H1 (cell line): ENCODE measurements around the gene ZFAND3. TPM values are rescaled to one million over a fixed set of nuclear protein-coding genes. Genes with fewer than 3 reads are reported as not detected.
A peak's percentile ranks its signal among the peaks of the same experiment; 100 is the strongest.

Experiments used
- CTCF ChIA-PET: fragments of 300-600 bp; sonication (Branson Sonifier 250); formaldehyde crosslinking; loops from one replicate; lab custom pipeline; 2021; ENCODE audit not compliant: partially characterized antibody; lab: Charles Lee
- POLR2A ChIA-PET: fragments of 300-600 bp; sonication (Branson Sonifier 250); formaldehyde crosslinking; loops from one replicate; lab custom pipeline; 2021; ENCODE audit warnings: inconsistent platforms; ENCODE audit not compliant: partially characterized antibody; lab: Charles Lee
- DNase-seq, 2 experiments: peaks; one replicate each; pipeline versions ENCODE4 v3.0.0 to v3.0.0-alpha.2; 2010 to 2022; ENCODE audit warnings: low spot score in 2 of 2, low read depth in 1 of 2, mixed read lengths in 1 of 2
- FAIRE-seq: peaks from 2 replicates; lab custom pipeline; 2011; peaks lifted over from hg19 to GRCh38; lab: Jason Lieb, UNC
- H2AFZ ChIP-seq: 2 replicates; pipeline ENCODE4 v1.8.1; 2012; ENCODE audit warnings: low read length, inconsistent platforms
- H2AK5ac ChIP-seq: 2 replicates; pipeline ENCODE4 v1.6.1; 2013; ENCODE audit warnings: low read depth, low read length
- H2BK120ac ChIP-seq: replicated peaks from 2 replicates; pipeline ENCODE3; 2013; ENCODE audit warnings: low read depth, low read length, inconsistent platforms
- H2BK12ac ChIP-seq: 2 replicates; pipeline ENCODE4 v1.6.1; 2013; ENCODE audit warnings: low read depth, low read length
- H2BK15ac ChIP-seq: 2 replicates; pipeline ENCODE4 v1.6.1; 2013; ENCODE audit warnings: low read length
- H2BK20ac ChIP-seq: 2 replicates; pipeline ENCODE4 v1.6.1; 2013; ENCODE audit warnings: low read length
- H2BK5ac ChIP-seq: 2 replicates; pipeline ENCODE4 v1.6.1; 2013; ENCODE audit warnings: low read depth, low read length
- H3K14ac ChIP-seq: 2 replicates; pipeline ENCODE4 v1.6.1; 2013; ENCODE audit warnings: inconsistent platforms; ENCODE audit not compliant: insufficient read length
- H3K18ac ChIP-seq: 2 replicates; pipeline ENCODE4 v1.6.1; 2013; ENCODE audit warnings: low read length; ENCODE audit errors: extremely low read depth
- H3K23ac ChIP-seq: 2 replicates; pipeline ENCODE4 v1.6.1; 2013; ENCODE audit warnings: inconsistent platforms; ENCODE audit not compliant: insufficient read length
- H3K23me2 ChIP-seq: 2 replicates; pipeline ENCODE4 v1.6.1; 2013; ENCODE audit warnings: low read depth, low read length
- H3K27ac ChIP-seq: 2 replicates; pipeline ENCODE4 v1.6.1; 2011; ENCODE audit warnings: low read depth, low read length, inconsistent platforms
- H3K27me3 ChIP-seq, 4 experiments: replicated peaks in 1 of 4; 1 replicate in 1 of 4; 2 replicates in 3 of 4; pipeline versions ENCODE4 v1.6.1 to v1.8.1; 2011 to 2013; ENCODE audit warnings: low read length in 3 of 4, mild to moderate bottlenecking in 3 of 4, inconsistent platforms in 2 of 4, mixed read lengths in 2 of 4, moderate library complexity in 1 of 4; ENCODE audit not compliant: control insufficient read depth in 3 of 4, insufficient read depth in 3 of 4; ENCODE audit errors: extremely low read depth in 1 of 4
- H3K36me3 ChIP-seq, 4 experiments: 2 replicates each; pipeline versions ENCODE4 v1.6.1 to v1.8.1; 2011 to 2013; ENCODE audit warnings: mild to moderate bottlenecking in 4 of 4, low read length in 3 of 4, moderate library complexity in 2 of 4, control low read depth in 1 of 4, inconsistent platforms in 1 of 4; ENCODE audit not compliant: insufficient read depth in 4 of 4, control insufficient read depth in 2 of 4
- H3K4ac ChIP-seq: replicated peaks from 2 replicates; pipeline ENCODE3; 2013; ENCODE audit warnings: low read length, low read depth, mixed read lengths, inconsistent platforms; ENCODE audit not compliant: insufficient read length
- H3K4me1 ChIP-seq, 4 experiments: replicated peaks in 1 of 4; 1 replicate in 1 of 4; 2 replicates in 3 of 4; pipeline versions ENCODE4 v1.6.1 to v1.8.1; 2011 to 2013; ENCODE audit warnings: low read length in 3 of 4, inconsistent platforms in 2 of 4, mixed read lengths in 1 of 4; ENCODE audit not compliant: insufficient read depth in 4 of 4, control insufficient read depth in 3 of 4
- H3K4me2 ChIP-seq, 2 experiments: 2 replicates each; pipeline versions ENCODE4 v1.6.1 to v1.8.1; 2011 to 2013; ENCODE audit warnings: low read depth in 2 of 2, low read length in 2 of 2, control low read depth in 1 of 2, inconsistent platforms in 1 of 2, mild to moderate bottlenecking in 1 of 2; ENCODE audit not compliant: insufficient read depth in 1 of 2
- H3K4me3 ChIP-seq, 4 experiments: fragments of 200-600, 300-600 bp in 1 of 4; sonication (generic), shearing (Covaris generic), sonication (Bioruptor Twin) in 1 of 4; 2 replicates each; pipeline versions ENCODE4 v1.5.1 to v1.8.1; 2011 to 2016; ENCODE audit warnings: low read length in 4 of 4, low read depth in 3 of 4, control low read depth in 2 of 4, inconsistent platforms in 2 of 4, mild to moderate bottlenecking in 2 of 4, mixed read lengths in 1 of 4, moderate library complexity in 1 of 4; ENCODE audit not compliant: insufficient read depth in 2 of 4; ENCODE audit errors: extremely low read depth in 1 of 4
- H3K56ac ChIP-seq: replicated peaks from 2 replicates; pipeline ENCODE3; 2013; ENCODE audit warnings: low read depth, mild to moderate bottlenecking, mixed read lengths, low read length, inconsistent platforms; ENCODE audit not compliant: insufficient read length
- H3K79me1 ChIP-seq: 2 replicates; pipeline ENCODE4 v1.6.1; 2013; ENCODE audit warnings: low read depth, low read length, control low read depth
- H3K79me2 ChIP-seq, 2 experiments: 2 replicates each; pipeline versions ENCODE4 v1.6.1 to v1.8.1; 2012 to 2013; ENCODE audit warnings: low read length in 2 of 2, mild to moderate bottlenecking in 2 of 2, inconsistent platforms in 1 of 2; ENCODE audit not compliant: insufficient read depth in 2 of 2, control insufficient read depth in 1 of 2
- H3K9ac ChIP-seq, 4 experiments: replicated peaks in 1 of 4; 1 replicate in 1 of 4; 2 replicates in 3 of 4; pipeline versions ENCODE4 v1.6.1 to v1.8.1; 2011 to 2013; ENCODE audit warnings: low read depth in 3 of 4, low read length in 3 of 4, control low read depth in 2 of 4, mild to moderate bottlenecking in 2 of 4, moderate library complexity in 2 of 4, inconsistent platforms in 1 of 4; ENCODE audit errors: extremely low read depth in 1 of 4
- H3K9me3 ChIP-seq, 2 experiments: 2 replicates each; pipeline versions ENCODE4 v1.6.1 to v1.8.1; 2012 to 2013; ENCODE audit warnings: mild to moderate bottlenecking in 2 of 2, moderate library complexity in 2 of 2, control low read depth in 1 of 2, inconsistent platforms in 1 of 2, low read depth in 1 of 2, low read length in 1 of 2, mixed read lengths in 1 of 2; ENCODE audit not compliant: insufficient read depth in 2 of 2
- H4K20me1 ChIP-seq, 2 experiments: replicated peaks in 1 of 2; 2 replicates each; pipeline versions ENCODE3 to v1.8.1; 2011 to 2013; ENCODE audit warnings: inconsistent platforms in 2 of 2, low read length in 2 of 2, mild to moderate bottlenecking in 1 of 2; ENCODE audit not compliant: insufficient read depth in 2 of 2, control insufficient read depth in 1 of 2
- H4K5ac ChIP-seq: 2 replicates; pipeline ENCODE4 v1.6.1; 2013; ENCODE audit warnings: low read length, low read depth, mixed read lengths, inconsistent platforms; ENCODE audit not compliant: insufficient read length
- H4K8ac ChIP-seq: 2 replicates; pipeline ENCODE4 v1.8.0; 2013; ENCODE audit warnings: mild to moderate bottlenecking, moderate library complexity, low read length, inconsistent platforms; ENCODE audit not compliant: insufficient read depth; ENCODE audit errors: extremely low read depth
- H4K91ac ChIP-seq: replicated peaks from 2 replicates; pipeline ENCODE3; 2013; ENCODE audit warnings: low read length, mixed read lengths, inconsistent platforms; ENCODE audit not compliant: insufficient read length
- CHD2 ChIP-seq: IDR thresholded peaks from 2 replicates; pipeline ENCODE4 v1.6.1; 2012; ENCODE audit warnings: low read length, improper control_type of control experiment
- CREB1 ChIP-seq: IDR thresholded peaks from 2 replicates; pipeline ENCODE4 v1.6.1; 2012; ENCODE audit warnings: inconsistent platforms
- KDM5A ChIP-seq: fragments of 200-600 bp; IDR thresholded peaks from 2 replicates; pipeline ENCODE4 v1.7.1; 2012; ENCODE audit warnings: mild to moderate bottlenecking, low read length, inconsistent platforms, mixed read lengths
- RBBP5 ChIP-seq: IDR thresholded peaks from 2 replicates; pipeline ENCODE4 v1.7.1; 2012; ENCODE audit warnings: low read depth, mild to moderate bottlenecking, inconsistent platforms, low read length, moderate library complexity, borderline replicate concordance
- RXRA ChIP-seq: IDR thresholded peaks from 2 replicates; pipeline ENCODE4 v1.6.1; 2011; ENCODE audit warnings: low read depth, mild to moderate bottlenecking, low read length, moderate library complexity; ENCODE audit not compliant: insufficient read depth
- SP4 ChIP-seq: IDR thresholded peaks from 2 replicates; pipeline ENCODE4 v1.6.1; 2012; ENCODE audit warnings: low read length, inconsistent platforms
- WGBS, 2 experiments: shearing (Covaris generic) in 1 of 2; methylation state at CpG; one replicate each; pipeline versions ENCODE4 v1.1.6 to v1.1.7; 2013 to 2015; ENCODE audit warnings: low lambda C conversion rate in 2 of 2, mixed read lengths in 2 of 2, inconsistent platforms in 1 of 2, low coverage in 1 of 2, missing lambda C conversion rate in 1 of 2; ENCODE audit not compliant: insufficient replicate concordance in 2 of 2, insufficient coverage in 1 of 2, insufficient read length in 1 of 2; ENCODE audit errors: extremely low coverage in 1 of 2, missing lambda C conversion rate in 1 of 2; 5-methylcytosine and 5-hydroxymethylcytosine counted together
- polyA plus RNA-seq, 7 experiments: library from polyadenylated mRNA; depleted of rRNA in 3 of 7; stranded (reverse) in 5 of 7; unstranded in 2 of 7; fragments of >200 nt in 5 of 7; fragments of 200-250 nt in 2 of 7; gene quantifications; 1 replicate in 5 of 7; 2 replicates in 1 of 7; 4 replicates in 1 of 7; pipeline versions ENCODE4 v1.2.1 to v1.2.3, GENCODE V29; 2011 to 2013; ENCODE audit warnings: missing spikeins in 2 of 7, mixed read lengths in 2 of 7
- total RNA-seq: library from RNA; stranded (reverse); fragmentation: NEBNext Ultra II Directional; extraction: Animal tissue kit (Norgen Biotek cat#: 25700); gene quantifications from 2 replicates; pipeline ENCODE4 v1.2.1, GENCODE V29; 2021

ZFAND3 gene
- total and polyA plus RNA-seq, 2 of the 8 experiments (the other 6 are each of a cell fraction or from before 2014, with no cell fraction given) = 13.0 to 51.3 TPM

- ChIA-PET CTCF (interaction anchor here (0.8 to 1.0 kb wide), 3 partner anchors 19 to 537 kb away, joined by 3 to 6 read pairs (median 3); no protein-coding TSS in a partner anchor), POLR2A (interaction anchor here (1.4 kb wide), 1 partner anchor 13 kb away, joined by 3 read pairs; no protein-coding TSS in a partner anchor)
- no peak overlapping the region for H3K27ac ChIP-seq
- H2BK12ac ChIP-seq = no peak overlapping the region
- H2BK20ac ChIP-seq = no peak overlapping the region
- peaks cover 0 to 12% (median 3%) of the 10 kb centered on the region in 4 experiments; a peak in 6 of 7 replicates for H3K4me1 ChIP-seq
- H3K4me2 ChIP-seq = no peak overlapping the region
- no peaks in the 10 kb centered on the region for H3K9me3 ChIP-seq
- H3K9ac ChIP-seq = no peak overlapping the region
- no peak overlapping the region for H3K4me3 ChIP-seq
- H4K91ac ChIP-seq = no peak overlapping the region
- no peak overlapping the region for H3K56ac ChIP-seq
- DNase-seq (peak in 1 of 2 experiments; percentile 28), FAIRE-seq (no peak)
- H4K20me1 ChIP-seq = peaks cover 2 to 3% of the 10 kb centered on the region in 2 experiments
- H3K23ac ChIP-seq = no peak overlapping the region
- no peak overlapping the region for H4K5ac ChIP-seq
- no peak overlapping the region for H3K18ac ChIP-seq
- H3K14ac ChIP-seq = no peak overlapping the region
- H3K79me2 ChIP-seq = no peaks in the 10 kb centered on the region
- no peak for TF ChIP-seq CREB1
- TF ChIP-seq RXRA = no peak
- TF ChIP-seq CHD2 = no peak
- TF ChIP-seq SP4 = no peak
- no peak for TF ChIP-seq RBBP5
- no peak for TF ChIP-seq KDM5A
- 0 out of 2 replicates have a peak, but pooled peaks cover 2% of the 10 kb centered on the region for H3K79me1 ChIP-seq
- no peak overlapping the region for H4K8ac ChIP-seq
- H3K27me3 ChIP-seq = no peaks in the 10 kb centered on the region
- no peak overlapping the region for H2AK5ac ChIP-seq
- no peak overlapping the region for H2BK120ac ChIP-seq
- H2BK5ac ChIP-seq = no peak overlapping the region
- no peaks in the 10 kb centered on the region for H3K23me2 ChIP-seq
- H3K36me3 ChIP-seq = no peaks in the 10 kb centered on the region
- no peak overlapping the region for H2AFZ ChIP-seq
- H3K4ac ChIP-seq = no peak overlapping the region
- 87% methylated on average over 3 of the region's 3 CpGs; no CpG with 5 or more reads in 1 of the 2 experiments for WGBS, 2 experiments
- H2BK15ac ChIP-seq = no peak overlapping the region
These were observed 330.5 kb downstream of the ZFAND3 start for GRCh38 chr6:38150021-38150420.
